AG20443 (cell line): Measurements from ENCODE around the gene CPSF6.
"Not testable (repeated sequence)": the region's sequence is repeated elsewhere in the genome, so short reads cannot be mapped to it uniquely, and the experiment has no call there.

Experiments
- DNase-seq: peaks from one replicate; pipeline ENCODE4 v3.0.0; 2012; ENCODE audit warnings: low spot score, mixed read lengths

CPSF6 gene, protein sequence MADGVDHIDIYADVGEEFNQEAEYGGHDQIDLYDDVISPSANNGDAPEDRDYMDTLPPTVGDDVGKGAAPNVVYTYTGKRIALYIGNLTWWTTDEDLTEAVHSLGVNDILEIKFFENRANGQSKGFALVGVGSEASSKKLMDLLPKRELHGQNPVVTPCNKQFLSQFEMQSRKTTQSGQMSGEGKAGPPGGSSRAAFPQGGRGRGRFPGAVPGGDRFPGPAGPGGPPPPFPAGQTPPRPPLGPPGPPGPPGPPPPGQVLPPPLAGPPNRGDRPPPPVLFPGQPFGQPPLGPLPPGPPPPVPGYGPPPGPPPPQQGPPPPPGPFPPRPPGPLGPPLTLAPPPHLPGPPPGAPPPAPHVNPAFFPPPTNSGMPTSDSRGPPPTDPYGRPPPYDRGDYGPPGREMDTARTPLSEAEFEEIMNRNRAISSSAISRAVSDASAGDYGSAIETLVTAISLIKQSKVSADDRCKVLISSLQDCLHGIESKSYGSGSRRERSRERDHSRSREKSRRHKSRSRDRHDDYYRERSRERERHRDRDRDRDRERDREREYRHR

DNA sequence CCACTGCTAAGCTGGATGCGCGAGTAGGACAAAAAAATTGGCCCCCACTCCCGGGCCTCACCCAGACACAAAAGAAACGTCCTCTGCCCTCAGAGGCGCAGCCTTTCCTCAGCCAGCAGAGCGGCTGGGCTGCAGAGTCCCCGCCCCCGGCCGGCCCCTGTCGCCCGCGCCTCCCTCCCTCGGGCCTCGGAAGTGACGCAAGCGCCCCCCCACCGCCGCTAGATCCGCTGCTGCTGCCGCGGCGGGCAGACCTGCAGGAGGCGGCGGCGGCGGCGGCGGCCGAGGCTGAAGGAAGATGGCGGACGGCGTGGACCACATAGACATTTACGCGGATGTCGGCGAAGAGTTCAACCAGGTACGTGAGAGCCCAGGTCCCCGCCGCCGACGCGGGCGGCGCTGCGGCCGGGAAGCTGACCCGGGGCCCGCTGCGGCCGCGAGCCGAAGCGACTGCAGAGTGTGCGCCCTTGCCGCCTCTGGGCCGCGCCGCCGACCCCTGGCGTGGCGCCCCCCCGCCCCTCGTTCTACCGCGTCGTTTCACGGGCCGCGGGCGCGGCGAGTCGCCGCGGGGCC, at the start of gene CPSF6:
Gene CPSF6 (plus strand): TSS at position 218 of the 570 bp plus-strand sequence. CDS start 78 bp downstream, at position 296.
- peak; percentile 98 for DNase-seq

DNA sequence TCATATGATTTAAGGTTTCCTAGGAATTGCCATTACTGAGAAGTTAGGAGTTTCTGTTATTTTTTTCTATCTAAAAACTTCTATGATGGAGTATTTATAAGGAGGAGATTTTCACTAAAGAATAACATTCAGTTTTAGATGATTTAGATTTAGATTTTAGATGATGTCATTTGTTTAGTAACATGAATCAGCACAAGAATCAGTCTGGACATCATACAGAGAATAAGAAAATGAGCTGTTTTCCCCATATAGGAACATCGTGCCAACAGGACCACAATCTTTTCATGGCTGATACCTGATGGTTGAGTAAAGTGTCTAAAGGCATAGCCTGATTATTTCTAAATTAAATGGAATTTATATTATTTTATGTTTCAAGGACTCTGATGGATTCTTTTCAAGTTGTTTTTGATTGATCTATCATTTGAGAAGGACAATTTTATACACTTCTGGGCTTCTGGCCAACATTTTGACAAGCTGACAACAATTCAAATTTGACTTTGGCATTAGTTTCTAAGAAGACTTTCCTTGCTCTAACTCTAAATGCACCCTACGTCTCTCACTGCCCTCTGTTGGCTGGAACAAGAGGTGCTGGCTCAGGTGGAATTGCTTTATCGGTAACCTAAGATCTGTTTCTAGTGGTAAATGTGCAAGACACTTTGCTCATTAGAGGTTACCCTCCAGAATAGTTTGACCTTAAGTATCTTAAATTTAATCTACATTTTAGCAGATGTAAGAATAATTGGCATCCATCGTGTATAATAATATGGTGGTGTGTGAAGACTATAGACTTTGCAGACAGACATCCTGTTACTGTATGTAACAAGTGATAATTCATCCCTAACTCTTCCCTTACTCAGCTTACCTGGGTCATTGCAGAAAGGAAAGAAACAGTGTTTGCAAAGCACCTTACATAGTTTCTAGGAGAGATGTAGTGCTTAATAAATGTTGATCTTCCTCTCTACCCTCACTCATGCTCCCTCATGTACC, 42.8 kb upstream of the CPSF6 start:
- DNase-seq = no peak

DNA sequence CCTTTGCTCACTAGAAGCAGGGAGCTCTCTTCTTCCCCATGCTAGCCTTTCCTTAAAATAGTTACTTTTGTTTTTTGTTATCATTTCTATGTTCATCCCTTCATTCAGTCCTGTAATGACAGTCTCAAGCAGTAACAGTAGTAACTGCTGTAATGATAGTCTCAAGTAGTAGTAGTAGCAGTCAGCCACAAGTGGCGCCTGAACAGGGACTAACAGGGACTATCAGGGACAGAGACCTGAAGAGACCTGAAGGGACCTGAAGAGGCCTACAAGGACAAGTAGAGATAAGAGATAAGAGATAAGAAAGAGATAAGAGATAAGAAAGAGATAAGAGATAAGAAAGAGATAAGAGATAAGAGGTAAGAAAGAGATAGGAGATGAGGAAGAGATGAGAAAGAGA, 39.4 kb upstream of the CPSF6 start:
- not testable (repeated sequence) for DNase-seq

DNA sequence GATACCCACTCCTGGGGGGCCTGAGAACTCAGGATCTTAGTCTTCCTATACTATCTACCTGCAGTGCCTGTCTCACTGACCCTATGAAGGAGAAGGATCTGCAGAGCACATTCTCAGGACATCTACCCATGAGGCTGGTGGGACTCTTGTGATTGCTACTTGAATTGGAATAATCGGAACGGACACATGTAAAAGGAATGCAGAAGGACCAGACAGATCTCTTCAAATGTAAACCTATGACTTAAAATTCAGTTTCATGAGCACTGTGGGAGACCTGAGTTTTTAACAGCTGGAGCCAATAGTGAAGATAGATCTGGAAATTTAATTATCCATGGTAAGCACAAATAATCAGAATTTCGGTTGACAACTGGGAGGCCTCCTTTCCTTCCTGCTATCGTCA, 35.2 kb upstream of the CPSF6 start:
- no peak for DNase-seq

DNA sequence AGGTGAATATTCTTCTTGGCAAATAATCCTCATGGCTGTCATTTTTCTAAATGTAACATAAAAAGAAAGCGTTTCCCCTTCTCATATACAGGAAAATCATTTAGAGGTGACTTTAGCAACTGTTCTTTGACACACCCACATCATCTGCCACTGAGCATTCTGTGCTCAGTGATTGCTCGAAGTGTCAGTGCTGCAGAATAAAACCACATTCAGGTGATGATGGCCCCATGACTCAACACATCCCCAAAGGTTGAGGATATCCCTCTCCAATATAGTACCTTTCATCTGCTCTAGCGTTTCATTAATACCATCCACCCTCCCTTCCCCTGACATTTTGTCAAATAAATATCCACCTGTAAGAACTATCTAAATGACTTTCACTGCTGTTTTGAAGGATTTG, 28.7 kb upstream of the CPSF6 start:
- no peak for DNase-seq

DNA sequence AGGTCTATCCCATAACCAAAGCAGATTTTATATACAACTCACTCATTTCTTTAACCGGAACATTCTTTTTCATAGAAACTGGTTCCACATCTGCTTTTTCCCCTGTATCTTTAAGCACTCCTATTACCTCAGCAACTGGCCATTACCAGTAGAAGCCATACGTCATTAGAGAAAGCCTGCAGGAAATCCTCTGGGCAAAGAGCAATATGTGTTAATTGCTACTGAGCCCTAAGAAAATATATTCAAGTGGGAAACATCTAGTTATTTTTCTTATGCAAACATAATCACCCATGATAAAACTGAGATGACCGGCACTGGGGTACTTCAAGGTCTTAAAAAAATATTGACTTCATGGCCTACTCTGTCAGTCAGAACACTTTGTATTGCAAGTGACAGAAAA, 28.2 kb upstream of the CPSF6 start:
- DNase-seq = no peak

DNA sequence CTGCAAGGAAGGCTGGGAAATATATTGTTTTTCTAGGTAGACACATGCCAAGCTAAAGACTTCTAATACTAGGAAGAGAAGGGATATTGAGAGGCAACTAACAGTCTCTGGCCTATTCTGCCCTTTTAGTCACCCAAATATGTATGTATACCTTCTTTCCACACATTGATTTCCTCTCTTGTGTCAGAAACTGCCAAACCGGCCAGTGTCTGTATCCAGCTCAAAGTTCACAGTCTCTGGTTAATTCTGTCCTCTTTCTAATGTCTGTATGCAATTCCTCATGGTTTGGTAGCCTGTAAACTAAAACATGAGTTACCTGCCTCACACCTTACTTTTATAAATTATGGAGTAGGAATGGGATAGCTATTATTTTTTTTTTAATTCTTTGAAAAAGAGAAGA, 25.2 kb upstream of the CPSF6 start:
- DNase-seq = no peak

DNA sequence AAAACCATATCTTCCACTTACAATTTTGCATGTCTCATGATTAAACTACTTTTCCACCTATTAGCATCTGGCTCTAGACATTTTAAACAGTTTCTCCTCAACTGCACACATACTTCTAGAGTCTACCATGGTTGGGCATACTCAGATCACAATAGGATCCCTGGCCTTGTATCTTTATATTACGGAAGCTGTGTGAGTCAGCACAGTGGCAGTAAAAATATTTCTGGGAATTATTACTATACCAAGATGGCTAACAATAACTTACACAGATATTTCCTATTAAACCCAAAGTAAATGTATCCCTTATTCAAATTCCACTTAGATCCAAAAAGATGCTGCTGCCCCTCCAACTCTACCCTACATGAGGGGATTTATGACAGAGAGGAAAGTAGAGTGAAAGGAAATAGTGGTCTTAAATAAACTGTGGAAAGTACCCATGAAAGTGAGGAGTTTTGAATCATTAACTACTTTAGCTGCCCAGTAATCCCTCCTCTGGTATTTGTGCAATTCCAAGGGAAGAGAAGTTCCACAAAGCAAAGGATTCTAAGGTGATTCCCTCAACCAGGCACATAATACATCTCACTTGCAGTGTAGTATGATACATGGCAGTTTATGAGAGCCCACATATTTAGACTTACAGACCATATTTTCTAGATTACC, 14.0 kb upstream of the CPSF6 start:
- DNase-seq = no peak

DNA sequence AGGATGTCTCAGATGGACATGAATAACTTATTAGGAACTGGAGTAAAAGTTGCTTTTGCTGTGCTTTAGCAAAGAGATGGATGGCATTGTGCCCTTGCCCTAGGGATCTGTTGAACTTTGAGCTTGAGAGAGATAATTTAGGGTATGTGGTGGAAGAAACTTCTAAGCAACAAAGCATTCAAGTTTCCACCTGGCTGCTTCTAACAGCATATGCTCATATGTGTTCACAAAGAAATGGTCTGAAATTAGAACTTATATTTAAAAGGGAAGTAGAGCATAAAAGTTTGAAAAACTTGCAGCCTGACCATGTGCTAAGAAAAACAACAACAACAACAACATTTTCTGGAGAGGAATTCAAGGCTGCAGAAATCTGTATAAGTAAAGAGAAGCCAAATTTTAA, 7.9 kb upstream of the CPSF6 start:
- DNase-seq = no peak

DNA sequence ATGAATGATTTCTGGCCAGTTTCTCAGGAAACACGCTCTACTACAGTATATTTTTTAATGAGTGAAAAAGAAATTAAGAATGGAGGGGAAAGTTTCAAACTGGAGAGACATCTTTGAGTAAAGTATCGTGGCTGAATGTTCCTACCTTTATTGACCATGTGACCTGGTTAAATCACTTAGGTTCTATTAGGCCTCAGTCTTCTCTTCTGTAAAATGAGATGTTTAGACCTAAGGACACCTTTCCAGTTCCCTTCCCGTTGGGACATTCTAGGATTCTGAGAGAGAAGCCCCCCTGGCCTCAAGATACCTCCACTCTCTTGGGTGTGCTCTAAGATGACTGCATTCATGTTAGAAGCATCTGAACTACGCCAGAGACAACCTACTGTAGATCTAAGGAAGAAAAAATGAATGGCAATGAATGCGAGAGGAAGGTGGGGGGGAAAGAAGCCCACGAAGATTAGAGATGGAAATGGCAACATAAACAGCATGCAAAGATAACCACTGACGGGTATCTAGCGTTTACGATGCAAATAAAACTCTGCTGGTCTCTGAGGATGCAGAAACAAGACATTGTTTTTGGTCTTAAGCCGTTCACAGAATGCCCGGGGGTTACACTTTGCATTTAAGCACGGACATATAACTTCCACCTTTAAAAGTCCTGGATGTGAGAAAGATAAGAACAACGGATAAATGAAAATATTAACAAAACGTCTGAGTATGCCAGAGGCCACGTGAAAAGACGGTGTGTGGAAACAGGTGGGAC, 599 bp upstream of the CPSF6 start:
- no peak for DNase-seq

DNA sequence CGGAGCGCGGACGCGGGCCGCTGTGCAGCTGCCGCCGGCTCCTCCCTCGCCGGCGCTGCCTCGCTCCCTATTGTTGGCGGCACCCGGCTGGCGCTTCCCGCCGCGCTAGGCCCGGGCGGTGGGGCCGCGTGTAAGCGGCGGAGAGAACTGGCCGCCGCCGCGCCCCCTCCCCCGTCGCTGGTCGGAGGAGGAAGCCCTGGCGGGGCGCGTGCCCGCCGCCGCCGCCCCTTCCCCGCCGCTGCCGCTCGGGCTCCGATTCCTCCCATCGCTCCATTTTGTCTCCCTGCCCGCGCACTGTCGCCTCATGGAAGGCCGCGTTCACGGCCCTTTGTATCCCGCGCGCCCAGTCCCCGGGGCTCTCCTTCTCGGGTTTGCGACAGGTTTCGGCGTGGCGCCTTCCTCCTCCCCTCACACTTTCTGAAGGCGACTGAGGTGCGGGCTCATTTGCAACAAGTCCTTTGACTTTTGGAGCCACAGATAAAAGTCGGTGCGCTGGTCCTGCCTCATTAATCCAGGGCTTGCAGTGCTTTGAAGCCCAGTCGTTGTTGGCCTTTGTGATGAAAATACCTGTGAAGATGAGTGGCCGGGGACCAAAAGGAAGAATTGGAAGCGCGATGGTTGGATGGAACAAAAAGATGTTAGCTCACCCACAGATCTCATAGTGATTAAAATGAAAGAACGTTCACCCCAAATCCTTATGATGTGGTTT, 707 bp downstream of the CPSF6 start:
- peak; percentile 60 for DNase-seq

DNA sequence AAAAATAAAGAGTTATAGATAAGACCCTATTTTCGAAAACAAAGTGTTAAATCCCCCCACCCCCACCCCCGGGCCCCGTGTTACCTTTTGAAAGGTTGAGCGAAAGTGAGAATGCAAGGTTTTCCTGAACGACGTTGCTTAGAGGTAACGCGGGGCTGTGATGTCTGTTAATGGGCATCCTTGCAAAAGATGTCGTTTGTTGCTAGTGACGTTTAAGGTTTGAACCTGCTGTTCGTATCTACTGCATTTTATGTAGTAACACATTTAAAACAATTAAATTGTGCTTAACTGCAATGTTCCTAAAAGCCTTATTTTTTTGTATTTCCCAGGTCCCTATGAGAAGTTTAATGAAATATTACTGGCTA, 1.2 kb downstream of the CPSF6 start:
- DNase-seq = peak; percentile 8

DNA sequence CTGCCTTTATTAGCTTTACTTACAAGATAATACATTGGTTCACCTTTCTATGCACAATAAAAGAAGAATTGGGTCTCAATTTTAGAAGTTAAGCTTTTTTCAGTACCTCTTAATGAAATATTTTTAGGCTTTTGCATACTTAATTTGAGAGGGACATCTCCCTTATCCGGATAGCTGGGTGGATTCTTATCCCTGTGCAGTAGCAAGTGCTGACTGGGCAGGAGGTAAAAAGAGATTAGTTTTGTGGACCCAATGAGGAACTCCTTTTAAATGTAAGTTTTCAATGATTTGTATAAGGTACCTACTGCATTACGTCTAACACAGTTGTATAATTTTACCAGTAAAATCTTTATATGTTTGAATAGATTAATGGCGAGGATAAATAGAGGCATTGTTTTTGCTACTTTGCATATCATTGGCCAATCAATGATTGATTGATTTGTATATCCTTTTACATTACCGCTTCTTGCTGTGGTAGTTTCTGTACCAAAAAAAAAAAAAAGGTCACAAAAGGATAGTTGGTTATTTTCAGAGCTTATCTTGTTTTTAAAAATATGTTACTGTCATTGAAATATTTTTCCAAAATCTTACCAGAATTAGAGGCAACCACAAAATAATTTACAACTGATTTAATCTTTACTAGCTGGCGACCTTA, 2.2 kb downstream of the CPSF6 start:
- no peak for DNase-seq

DNA sequence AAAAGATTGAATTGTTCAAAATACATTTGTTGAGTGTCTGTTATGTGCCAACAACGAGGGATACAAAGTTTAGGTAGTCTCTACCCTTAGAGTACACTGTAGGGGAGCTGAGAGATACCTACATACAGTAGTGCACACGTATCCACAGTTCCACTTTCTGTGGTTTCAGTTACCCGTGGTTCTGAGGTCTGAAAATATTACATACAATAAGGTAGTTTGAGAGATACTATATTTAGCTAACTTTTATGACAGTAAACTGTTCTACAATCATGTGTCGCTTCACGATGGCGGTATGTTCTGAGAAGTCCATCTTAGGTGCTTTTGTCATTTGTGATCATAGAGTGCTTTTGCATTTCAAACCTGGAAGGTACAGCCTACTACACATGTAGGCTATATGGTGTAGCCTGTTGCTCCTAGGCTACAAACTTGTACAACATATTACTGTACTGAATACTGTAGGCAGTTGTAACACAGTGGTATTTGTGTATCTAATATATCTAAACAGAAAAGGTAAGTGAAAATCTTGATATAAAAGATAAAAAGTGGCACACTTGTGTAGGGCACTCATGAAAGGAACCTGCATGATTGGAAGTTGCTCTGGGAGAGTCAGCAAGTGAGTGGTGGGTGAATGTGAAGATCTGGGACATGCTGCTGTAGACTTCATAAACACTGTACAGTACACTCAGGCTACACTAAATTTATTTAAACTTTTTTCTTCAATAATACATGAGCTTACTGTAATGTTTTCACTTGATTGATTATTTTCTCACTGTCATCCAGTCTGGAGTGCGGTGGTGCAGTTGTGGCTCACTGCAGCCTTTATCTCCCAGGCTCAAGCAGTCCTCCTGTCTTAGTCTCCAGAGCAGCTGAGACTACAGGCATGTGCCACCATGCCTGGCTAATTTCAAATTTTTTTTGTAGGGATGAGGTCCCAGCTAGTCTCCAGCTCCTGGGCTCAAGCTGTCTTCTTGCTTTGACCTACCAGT, 4.0 kb downstream of the CPSF6 start:
- DNase-seq = no peak

DNA sequence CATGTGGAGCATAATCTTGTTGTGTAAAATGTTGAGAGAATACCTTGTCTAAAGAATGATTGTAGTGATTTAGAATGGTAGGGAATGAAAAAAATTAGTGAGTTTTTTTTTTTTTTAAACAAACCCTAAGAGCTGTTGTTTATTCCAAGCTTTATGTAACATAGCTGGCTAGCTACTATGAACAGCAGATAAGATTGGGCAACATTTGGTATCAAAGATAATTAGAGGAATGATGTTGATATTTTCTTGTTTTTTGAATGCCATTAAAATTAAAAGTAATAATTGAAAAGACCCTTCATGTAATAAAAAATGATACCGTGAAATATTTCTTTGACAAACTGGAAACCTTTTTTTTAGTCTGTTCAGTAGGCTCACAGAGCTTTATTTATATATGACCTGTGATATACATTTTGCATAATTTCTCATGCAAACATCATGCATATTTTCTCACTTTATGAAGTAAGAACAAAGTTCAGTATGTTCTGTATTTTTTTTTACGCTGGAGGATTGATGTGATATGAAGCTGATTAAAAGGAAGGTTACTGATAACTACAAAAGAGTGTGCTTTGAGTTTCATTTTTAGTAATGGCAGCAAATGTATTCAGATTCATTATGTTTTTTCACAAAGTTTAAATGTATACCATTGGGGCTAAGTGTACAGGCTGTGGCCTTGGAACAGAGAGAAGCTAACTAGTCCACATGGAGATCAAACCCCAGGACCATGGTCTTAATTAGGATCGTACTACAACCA, 8.1 kb downstream of the CPSF6 start:
- no peak for DNase-seq

DNA sequence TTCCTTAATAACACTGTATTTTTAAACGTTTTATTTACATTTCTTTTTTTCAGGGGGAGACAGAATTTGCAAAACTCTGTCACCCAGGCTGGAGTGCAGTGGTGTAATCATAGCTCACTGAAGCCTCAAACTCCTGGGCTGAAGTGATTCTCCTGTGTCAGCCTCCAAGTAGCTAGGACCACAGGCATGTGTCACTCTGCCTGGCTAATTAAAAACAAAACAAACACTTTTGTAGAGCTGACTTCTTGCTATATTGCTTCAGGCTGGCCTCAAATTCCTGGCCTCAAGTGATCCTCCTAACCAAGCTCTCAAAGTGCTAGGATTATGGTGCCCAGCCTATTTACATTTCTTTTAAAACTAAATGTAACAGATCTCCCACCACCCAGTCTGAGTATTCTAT, 12.7 kb downstream of the CPSF6 start:
- DNase-seq = no peak

DNA sequence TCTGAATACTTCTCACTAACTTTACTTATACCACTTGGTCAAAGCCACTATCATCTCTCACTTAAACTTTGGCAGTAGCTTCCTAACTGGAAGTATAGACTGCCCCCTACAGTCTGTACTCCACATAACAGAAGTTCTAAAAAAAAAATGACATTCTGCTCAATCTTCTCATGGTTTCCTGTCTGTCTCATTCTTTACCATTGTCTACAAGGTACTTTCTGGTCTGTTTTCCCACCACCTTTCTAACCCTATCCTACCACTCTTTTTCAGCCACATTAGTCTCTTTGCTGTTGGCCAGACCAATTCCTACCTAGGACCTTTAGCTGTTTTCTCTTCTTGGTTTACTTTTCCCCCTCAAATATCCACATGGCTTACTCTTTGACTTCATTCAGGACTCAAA, 14.7 kb downstream of the CPSF6 start:
- DNase-seq = peak; percentile 26

DNA sequence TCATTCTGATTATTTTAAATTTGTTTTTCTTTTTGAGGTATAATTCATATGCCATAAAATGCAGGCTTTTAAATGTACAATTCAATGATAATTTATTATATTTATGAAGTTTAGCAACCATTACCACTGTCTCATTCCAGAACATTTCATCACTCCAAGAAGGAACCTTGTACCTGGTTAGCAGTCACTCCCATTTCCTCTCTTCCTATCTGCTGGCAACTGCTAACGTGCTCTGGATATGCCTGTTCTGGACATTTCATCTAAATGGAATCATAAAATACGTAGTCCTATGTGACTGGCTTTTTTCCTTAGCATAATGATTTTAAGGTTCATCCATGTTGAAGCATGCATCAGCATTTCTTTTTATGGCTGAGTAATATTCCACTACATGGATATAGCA, 15.5 kb downstream of the CPSF6 start:
- no peak for DNase-seq
